ENCODE data around the gene NIP7.

DNA sequence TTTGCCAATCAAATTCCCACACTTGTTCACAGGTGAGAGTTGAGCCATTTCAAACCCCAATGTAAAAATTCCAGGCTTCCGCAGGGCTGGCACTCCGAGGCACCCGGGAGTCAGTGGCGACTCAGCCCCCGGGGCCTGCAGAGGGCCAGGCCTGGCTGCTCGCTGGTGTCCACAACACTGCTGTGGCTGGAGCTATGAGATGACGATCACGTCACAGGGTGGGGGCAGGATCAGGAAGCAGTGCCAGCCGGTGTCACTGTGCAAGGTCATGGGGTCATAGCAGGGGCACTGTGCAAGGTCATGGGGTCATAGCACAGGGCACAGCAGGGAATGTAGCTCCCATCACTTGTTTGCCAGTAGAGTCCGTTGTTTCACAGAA is 20.7 kb upstream of the NIP7 start:
- TF ChIP-seq, protein P1, sequence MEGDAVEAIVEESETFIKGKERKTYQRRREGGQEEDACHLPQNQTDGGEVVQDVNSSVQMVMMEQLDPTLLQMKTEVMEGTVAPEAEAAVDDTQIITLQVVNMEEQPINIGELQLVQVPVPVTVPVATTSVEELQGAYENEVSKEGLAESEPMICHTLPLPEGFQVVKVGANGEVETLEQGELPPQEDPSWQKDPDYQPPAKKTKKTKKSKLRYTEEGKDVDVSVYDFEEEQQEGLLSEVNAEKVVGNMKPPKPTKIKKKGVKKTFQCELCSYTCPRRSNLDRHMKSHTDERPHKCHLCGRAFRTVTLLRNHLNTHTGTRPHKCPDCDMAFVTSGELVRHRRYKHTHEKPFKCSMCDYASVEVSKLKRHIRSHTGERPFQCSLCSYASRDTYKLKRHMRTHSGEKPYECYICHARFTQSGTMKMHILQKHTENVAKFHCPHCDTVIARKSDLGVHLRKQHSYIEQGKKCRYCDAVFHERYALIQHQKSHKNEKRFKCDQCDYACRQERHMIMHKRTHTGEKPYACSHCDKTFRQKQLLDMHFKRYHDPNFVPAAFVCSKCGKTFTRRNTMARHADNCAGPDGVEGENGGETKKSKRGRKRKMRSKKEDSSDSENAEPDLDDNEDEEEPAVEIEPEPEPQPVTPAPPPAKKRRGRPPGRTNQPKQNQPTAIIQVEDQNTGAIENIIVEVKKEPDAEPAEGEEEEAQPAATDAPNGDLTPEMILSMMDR (IDR thresholded peaks at IDR 0.05; ENCODE audit: low read depth, low read length, poor library complexity, severe bottlenecking) = no peak
- no peak for TF ChIP-seq EZH2phosphoT487 (IDR thresholded peaks at IDR 0.05; ENCODE audit: borderline replicate concordance, low read length)

Data from DOHH2 (cell line).